GM04503 (cell line): ENCODE measurements around the gene GPX1.

Source experiments
- DNase-seq: peaks from one replicate; pipeline ENCODE4 v3.0.0-alpha.2; 2012; ENCODE audit warnings: low read depth

Gene GPX1

GRCh38 chr3:49311283-49311682, 46.9 kb downstream of the GPX1 start:
- DNase-seq, result no peak

- no peak for DNase-seq
Observed at GRCh38 chr3:49310677-49311076, 47.5 kb downstream of the GPX1 start.
